GM18526 (cell line): ENCODE measurements around the gene FTO.

Experiments
- POLR2A ChIP-seq: IDR thresholded peaks from 3 replicates; pipeline ENCODE4 v1.6.1; 2011; ENCODE audit not compliant: insufficient read length; ENCODE audit errors: extremely low read depth

The FTO gene

GRCh38 chr16:53703590-53704444 is at the start of gene FTO, which contains the start of gene RPGRIP1L:
TSS of gene FTO (plus strand) at chr16:53704156.
TSS of gene RPGRIP1L (minus strand) at chr16:53703859. CDS start at chr16:53700723, 3,136 bp downstream.
- peak; percentile 6 for TF ChIP-seq POLR2A

GRCh38 chr16:53654946-53655345 is 49.0 kb upstream of the FTO start:
- TF ChIP-seq POLR2A: no peak

DNA sequence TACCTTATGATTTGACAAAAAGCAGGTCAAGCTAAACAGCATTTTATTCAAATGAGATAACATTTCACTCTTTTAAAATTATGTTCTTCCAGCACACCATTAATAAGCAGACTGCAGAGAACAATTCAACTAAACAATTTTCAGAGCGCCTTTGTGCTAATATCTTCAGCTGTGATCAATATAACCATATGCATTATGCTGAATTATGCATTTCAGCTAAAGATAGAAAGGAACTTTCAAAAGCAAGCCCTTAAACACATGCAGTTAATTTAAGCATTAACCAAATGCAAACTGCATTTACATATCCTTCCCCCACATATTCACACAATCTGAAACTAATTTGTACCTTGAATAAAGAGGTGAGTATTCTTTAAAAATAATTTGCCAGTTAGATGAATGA is 41.9 kb upstream of the FTO start:
- TF ChIP-seq POLR2A: no peak

DNA sequence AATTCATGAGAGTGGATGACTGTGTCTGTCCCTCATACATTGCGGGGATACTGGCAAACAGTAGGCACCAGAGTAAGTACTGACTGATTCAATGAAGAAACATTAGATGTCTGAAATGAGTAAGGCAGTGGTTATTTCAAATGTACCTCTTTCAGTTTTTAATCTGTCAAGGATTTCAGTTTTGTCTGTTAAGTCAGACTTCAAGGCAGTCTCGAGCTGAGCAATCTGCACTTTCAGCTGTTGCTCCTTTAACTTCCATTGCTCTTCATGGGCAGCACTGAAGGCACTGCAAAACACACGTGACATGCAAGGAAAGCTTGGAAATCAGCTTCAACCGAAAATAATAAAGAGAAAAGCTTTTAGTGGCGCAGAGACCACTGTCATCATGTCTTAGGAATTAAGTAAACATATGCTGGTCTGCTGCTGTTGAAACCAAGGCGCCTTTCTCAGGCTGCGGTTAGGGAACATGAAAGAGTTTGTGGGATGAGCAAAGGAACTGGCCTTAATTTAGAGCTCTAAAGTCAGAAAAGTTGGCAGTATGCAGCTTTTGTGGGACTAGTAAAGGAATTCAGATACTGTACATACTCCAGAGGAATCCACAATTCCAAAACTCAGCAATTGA is 39.1 kb upstream of the FTO start:
- no peak for TF ChIP-seq POLR2A

GRCh38 chr16:53666786-53667415 is 37.1 kb upstream of the FTO start:
- TF ChIP-seq POLR2A: no peak

GRCh38 chr16:53668869-53669268 is 35.1 kb upstream of the FTO start:
- no peak for TF ChIP-seq POLR2A

- no peak for TF ChIP-seq POLR2A
Observed at GRCh38 chr16:53672461-53672860, 31.5 kb upstream of the FTO start.

DNA sequence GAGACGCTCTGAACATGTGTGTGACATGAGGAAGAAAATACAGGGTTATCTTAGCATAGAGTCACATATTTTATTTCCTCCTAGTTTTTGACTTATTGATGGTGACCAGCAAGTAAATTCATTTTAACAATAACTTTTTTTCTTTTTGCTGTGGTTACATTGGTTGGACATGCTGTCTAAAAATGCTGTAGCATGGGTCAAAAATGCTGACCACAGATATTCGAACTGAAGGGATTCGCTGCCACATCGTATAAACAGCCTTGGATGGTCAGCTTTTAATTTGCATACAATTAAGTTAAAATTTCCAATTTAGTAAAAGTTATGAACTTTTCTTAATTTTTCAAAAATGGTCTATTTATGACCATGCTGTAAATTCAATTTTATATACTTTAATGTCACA is 30.8 kb upstream of the FTO start:
- no peak for TF ChIP-seq POLR2A

DNA sequence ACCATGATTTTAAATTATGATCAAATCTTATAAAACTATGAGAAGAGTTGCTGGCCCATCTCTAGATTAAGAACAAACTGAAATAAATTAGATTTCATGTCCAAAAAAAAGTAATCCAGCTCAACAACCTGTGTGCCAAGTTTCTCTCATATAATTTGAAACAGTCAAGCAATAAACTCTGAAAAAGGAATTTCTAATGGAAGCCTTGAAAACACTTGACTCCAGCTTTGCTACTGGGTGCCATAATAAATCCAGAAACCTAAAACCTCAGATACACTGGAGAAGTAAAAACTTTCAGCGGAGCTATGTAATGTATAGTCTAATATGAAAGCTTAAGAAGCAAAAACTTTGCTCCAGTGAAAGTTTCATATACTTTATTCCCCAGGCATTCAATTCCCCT is 25.8 kb upstream of the FTO start:
- no peak for TF ChIP-seq POLR2A

DNA sequence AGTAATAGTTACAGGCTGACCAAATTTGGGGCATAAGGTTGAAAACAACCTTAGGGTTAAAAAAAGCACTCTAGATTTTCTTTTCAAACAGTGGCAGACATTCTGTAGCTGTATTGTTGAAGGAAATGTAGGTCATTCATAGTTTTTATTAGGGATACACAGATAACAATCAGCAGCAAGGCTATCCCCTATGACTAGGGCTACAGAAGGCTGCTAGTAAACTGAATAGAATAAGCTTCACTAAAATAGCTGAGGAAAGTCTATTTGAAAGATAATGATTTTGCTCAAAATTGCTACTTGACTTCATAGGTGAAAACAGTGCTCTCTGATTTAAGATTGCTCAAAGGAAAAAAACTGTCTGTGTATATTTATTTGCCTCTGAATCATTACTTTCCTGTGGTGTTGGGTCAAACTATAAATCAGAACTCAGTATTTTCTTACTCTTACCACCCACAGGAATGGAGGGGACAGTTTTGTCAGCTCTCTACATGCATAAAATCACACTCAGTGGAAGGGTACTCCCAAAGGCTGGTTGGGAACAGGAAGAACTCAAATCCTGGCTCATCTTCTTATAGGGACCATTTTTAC is 25.1 kb upstream of the FTO start:
- TF ChIP-seq POLR2A: no peak

- TF ChIP-seq POLR2A: no peak
Observed at GRCh38 chr16:53680756-53681155, 23.2 kb upstream of the FTO start.

- TF ChIP-seq POLR2A: no peak
Observed at GRCh38 chr16:53681354-53681753, 22.6 kb upstream of the FTO start.

DNA sequence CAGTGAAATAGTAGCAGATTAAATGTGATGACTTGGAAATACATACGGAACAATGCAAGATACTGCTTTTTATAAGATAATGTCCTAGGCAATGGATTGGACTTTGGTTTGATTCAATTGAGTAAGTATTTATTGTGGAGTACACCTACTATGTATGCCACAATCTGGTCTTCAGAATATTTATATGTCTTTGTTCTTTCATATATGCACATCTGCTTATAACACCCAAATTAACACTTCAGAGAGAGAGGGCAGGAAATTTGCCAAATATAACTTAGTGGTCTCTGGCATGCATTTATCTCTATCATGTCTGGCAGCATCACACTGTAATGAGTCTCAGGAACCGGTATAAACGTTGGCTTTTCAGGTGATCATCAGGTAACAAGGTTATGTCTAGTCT is 17.2 kb upstream of the FTO start:
- no peak for TF ChIP-seq POLR2A

- TF ChIP-seq POLR2A: no peak
Observed at GRCh38 chr16:53689636-53690035, 14.3 kb upstream of the FTO start.

- TF ChIP-seq POLR2A: no peak
Observed at GRCh38 chr16:53690771-53691170, 13.2 kb upstream of the FTO start.

- TF ChIP-seq POLR2A: no peak
Observed at GRCh38 chr16:53692146-53692545, 11.8 kb upstream of the FTO start.
